WTC11 (cell line): Measurements from ENCODE around the gene CXCL14. TPM values are rescaled to one million over a fixed set of nuclear protein-coding genes. Genes with fewer than 3 reads are reported as not detected.

Source experiments
- ATAC-seq: fragments of 200-7000 bp; cut with Tn5 transposase; 2 replicates; pipeline ENCODE4 v1.10.0; 2021; ENCODE audit warnings: mild to moderate bottlenecking, moderate library complexity
- CTCF ChIA-PET: fragments of 300-600 bp; sonication (Branson Sonifier 250); formaldehyde crosslinking; loops from one replicate; lab custom pipeline; 2021; ENCODE audit warnings: antibody characterized with exemption; lab: Charles Lee
- POLR2A ChIA-PET: fragments of 350-600 bp; sonication (Branson Sonifier 250); formaldehyde crosslinking; loops from one replicate; lab custom pipeline; 2021; ENCODE audit warnings: antibody characterized with exemption; lab: Charles Lee
- DNase-seq: peaks from one replicate; pipeline ENCODE4 v3.0.0; 2021; ENCODE audit warnings: low spot score
- H3K27ac Mint-ChIP-seq: 2 replicates; pipeline ENCODE4 v1.8.0; 2021; ENCODE audit warnings: mixed read lengths
- H3K27me3 Mint-ChIP-seq: 2 replicates; pipeline ENCODE4 v1.8.0; 2021; ENCODE audit warnings: low read depth, mild to moderate bottlenecking, moderate library complexity, mixed read lengths
- H3K36me3 Mint-ChIP-seq: 2 replicates; pipeline ENCODE4 v1.8.0; 2021; ENCODE audit warnings: mixed read lengths
- H3K4me1 Mint-ChIP-seq: 2 replicates; pipeline ENCODE4 v1.8.0; 2022; ENCODE audit warnings: mixed read lengths
- H3K4me3 Mint-ChIP-seq: 2 replicates; pipeline ENCODE4 v1.8.0; 2021; ENCODE audit warnings: mild to moderate bottlenecking, moderate library complexity, mixed read lengths
- H3K9me3 Mint-ChIP-seq: 2 replicates; pipeline ENCODE4 v1.8.0; 2021; ENCODE audit warnings: mixed read lengths
- ESRRA ChIP-seq: sonication (generic); formaldehyde crosslinking; IDR thresholded peaks from 2 replicates; pipeline ENCODE4 v1.8.1; 2022; ENCODE audit warnings: mild to moderate bottlenecking, missing genetic modification reagents, borderline replicate concordance
- NFE2L1 ChIP-seq: sonication (generic); formaldehyde crosslinking; IDR thresholded peaks from 2 replicates; pipeline ENCODE4 v1.8.1; 2023; ENCODE audit warnings: missing genetic modification reagents
- RORB ChIP-seq: fragments of 250-450 bp; sonication (Bioruptor Pico); IDR thresholded peaks from 2 replicates; pipeline ENCODE4 v1.9.0; 2021; ENCODE audit warnings: mild to moderate bottlenecking
- ZBTB21 ChIP-seq: sonication (generic); formaldehyde crosslinking; IDR thresholded peaks from 2 replicates; pipeline ENCODE4 v1.8.1; 2023; ENCODE audit warnings: mild to moderate bottlenecking, missing genetic modification reagents, borderline replicate concordance
- ZNF263 ChIP-seq: sonication (generic); formaldehyde crosslinking; IDR thresholded peaks from 2 replicates; pipeline ENCODE4 v1.8.1; 2022; ENCODE audit warnings: low read depth, mild to moderate bottlenecking, moderate library complexity, missing genetic modification reagents
- total RNA-seq: library from RNA; stranded (reverse); gene quantifications from 3 replicates; pipeline ENCODE4 v1.2.3, GENCODE V29; 2021
- TF ChIP-seq, protein P1 (sequence below): sonication (generic); formaldehyde crosslinking; IDR thresholded peaks from 2 replicates; pipeline ENCODE4 v1.8.1; 2023; ENCODE audit warnings: mild to moderate bottlenecking, missing genetic modification reagents
- TF ChIP-seq, protein P2 (sequence below): sonication (generic); formaldehyde crosslinking; IDR thresholded peaks from 2 replicates; pipeline ENCODE4 v1.8.1; 2022; ENCODE audit warnings: mild to moderate bottlenecking, moderate library complexity, missing genetic modification reagents
- TF ChIP-seq, protein P3 (sequence below): fragments of 250-450 bp; sonication (Bioruptor Pico); IDR thresholded peaks from 2 replicates; pipeline ENCODE4 v2.1.2; 2022; ENCODE audit warnings: mild to moderate bottlenecking, moderate library complexity
- TF ChIP-seq, protein P4 (sequence below): sonication (generic); formaldehyde crosslinking; IDR thresholded peaks from 2 replicates; pipeline ENCODE4 v1.8.1; 2023; ENCODE audit warnings: mild to moderate bottlenecking, missing genetic modification reagents, borderline replicate concordance
- TF ChIP-seq, protein P5 (sequence below): sonication (generic); formaldehyde crosslinking; IDR thresholded peaks from 2 replicates; pipeline ENCODE4 v1.8.1; 2022; ENCODE audit warnings: missing genetic modification reagents, borderline replicate concordance
- TF ChIP-seq, protein P6 (sequence below): sonication (generic); formaldehyde crosslinking; IDR thresholded peaks from 2 replicates; pipeline ENCODE4 v1.8.1; 2023; ENCODE audit warnings: mild to moderate bottlenecking, missing genetic modification reagents, moderate library complexity
- TF ChIP-seq, protein P7 (sequence below): fragments of 250-450 bp; sonication (Bioruptor Pico); IDR thresholded peaks from 2 replicates; pipeline ENCODE4 v1.9.0; 2021; ENCODE audit warnings: mild to moderate bottlenecking
- TF ChIP-seq, protein P8 (sequence below): sonication (generic); formaldehyde crosslinking; IDR thresholded peaks from 2 replicates; pipeline ENCODE4 v1.8.0; 2022; ENCODE audit warnings: missing genetic modification reagents

CXCL14 gene
- total RNA-seq, 1 experiment from 2014 or later, result 0.87 TPM

DNA sequence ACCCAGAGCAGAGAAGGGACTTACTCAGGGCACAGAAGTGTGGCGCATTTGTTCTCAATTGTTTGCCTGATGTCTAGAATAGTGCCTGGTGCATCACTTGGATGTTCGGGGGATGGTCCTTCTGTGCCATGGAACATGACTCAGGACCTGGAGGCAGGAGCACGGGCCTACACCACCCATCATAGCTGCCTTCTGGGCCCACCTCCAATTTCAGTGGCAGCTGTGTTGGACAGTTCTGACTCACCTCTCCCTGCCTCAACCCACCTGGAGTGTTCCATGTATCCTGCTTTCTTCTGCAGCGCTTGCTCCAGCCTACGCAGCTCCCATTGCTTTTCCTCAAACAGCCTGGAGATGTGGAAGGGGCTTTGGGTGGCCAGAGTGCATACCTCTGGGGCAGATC, 12.5 kb upstream of the CXCL14 start (continued):
- TF ChIP-seq, protein P1, sequence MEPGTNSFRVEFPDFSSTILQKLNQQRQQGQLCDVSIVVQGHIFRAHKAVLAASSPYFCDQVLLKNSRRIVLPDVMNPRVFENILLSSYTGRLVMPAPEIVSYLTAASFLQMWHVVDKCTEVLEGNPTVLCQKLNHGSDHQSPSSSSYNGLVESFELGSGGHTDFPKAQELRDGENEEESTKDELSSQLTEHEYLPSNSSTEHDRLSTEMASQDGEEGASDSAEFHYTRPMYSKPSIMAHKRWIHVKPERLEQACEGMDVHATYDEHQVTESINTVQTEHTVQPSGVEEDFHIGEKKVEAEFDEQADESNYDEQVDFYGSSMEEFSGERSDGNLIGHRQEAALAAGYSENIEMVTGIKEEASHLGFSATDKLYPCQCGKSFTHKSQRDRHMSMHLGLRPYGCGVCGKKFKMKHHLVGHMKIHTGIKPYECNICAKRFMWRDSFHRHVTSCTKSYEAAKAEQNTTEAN (CRISPR knock-in tag), result no peak

DNA sequence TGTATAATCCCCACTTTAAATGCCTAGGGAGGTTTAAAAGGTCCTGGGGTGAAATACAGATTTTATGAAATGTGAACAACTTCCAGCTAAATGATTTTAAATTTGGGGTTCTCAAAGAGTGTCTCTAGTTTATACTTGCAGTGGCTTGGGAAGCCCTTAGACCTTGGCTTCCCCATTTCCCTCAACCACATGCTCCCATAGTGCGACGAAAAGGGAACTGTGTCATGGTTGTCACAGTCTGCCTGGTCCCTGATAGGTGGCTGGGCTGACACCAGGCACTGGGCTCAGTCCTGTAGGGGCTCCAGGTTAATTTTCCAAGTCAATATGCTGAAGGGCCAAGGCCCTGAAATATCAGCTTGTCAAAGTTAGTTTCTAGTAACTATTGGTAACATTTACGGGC, 10.4 kb upstream of the CXCL14 start:
- H3K4me1 Mint-ChIP-seq, result no peaks in the 10 kb centered on the region

More for the DNA sequence above, 10.4 kb upstream of the CXCL14 start:
- DNase-seq (no peak), ATAC-seq (no peak)
- no peak overlapping the region for H3K4me3 Mint-ChIP-seq
- H3K36me3 Mint-ChIP-seq, result no peaks in the 10 kb centered on the region
- TF ChIP-seq, protein P2, sequence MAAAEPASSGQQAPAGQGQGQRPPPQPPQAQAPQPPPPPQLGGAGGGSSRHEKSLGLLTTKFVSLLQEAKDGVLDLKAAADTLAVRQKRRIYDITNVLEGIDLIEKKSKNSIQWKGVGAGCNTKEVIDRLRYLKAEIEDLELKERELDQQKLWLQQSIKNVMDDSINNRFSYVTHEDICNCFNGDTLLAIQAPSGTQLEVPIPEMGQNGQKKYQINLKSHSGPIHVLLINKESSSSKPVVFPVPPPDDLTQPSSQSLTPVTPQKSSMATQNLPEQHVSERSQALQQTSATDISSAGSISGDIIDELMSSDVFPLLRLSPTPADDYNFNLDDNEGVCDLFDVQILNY (CRISPR knock-in tag), result no peak
- TF ChIP-seq ZBTB21 (CRISPR knock-in tag), result no peak
- TF ChIP-seq NFE2L1, result no peak
- TF ChIP-seq, protein P3, sequence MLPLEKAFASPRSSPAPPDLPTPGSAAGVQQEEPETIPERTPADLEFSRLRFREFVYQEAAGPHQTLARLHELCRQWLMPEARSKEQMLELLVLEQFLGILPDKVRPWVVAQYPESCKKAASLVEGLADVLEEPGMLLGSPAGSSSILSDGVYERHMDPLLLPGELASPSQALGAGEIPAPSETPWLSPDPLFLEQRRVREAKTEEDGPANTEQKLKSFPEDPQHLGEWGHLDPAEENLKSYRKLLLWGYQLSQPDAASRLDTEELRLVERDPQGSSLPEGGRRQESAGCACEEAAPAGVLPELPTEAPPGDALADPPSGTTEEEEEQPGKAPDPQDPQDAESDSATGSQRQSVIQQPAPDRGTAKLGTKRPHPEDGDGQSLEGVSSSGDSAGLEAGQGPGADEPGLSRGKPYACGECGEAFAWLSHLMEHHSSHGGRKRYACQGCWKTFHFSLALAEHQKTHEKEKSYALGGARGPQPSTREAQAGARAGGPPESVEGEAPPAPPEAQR (CRISPR knock-in tag), result no peak
- TF ChIP-seq, protein P4, sequence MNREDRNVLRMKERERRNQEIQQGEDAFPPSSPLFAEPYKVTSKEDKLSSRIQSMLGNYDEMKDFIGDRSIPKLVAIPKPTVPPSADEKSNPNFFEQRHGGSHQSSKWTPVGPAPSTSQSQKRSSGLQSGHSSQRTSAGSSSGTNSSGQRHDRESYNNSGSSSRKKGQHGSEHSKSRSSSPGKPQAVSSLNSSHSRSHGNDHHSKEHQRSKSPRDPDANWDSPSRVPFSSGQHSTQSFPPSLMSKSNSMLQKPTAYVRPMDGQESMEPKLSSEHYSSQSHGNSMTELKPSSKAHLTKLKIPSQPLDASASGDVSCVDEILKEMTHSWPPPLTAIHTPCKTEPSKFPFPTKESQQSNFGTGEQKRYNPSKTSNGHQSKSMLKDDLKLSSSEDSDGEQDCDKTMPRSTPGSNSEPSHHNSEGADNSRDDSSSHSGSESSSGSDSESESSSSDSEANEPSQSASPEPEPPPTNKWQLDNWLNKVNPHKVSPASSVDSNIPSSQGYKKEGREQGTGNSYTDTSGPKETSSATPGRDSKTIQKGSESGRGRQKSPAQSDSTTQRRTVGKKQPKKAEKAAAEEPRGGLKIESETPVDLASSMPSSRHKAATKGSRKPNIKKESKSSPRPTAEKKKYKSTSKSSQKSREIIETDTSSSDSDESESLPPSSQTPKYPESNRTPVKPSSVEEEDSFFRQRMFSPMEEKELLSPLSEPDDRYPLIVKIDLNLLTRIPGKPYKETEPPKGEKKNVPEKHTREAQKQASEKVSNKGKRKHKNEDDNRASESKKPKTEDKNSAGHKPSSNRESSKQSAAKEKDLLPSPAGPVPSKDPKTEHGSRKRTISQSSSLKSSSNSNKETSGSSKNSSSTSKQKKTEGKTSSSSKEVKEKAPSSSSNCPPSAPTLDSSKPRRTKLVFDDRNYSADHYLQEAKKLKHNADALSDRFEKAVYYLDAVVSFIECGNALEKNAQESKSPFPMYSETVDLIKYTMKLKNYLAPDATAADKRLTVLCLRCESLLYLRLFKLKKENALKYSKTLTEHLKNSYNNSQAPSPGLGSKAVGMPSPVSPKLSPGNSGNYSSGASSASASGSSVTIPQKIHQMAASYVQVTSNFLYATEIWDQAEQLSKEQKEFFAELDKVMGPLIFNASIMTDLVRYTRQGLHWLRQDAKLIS (CRISPR knock-in tag), result no peak
- TF ChIP-seq ZNF263, result no peak
- TF ChIP-seq, protein P5, sequence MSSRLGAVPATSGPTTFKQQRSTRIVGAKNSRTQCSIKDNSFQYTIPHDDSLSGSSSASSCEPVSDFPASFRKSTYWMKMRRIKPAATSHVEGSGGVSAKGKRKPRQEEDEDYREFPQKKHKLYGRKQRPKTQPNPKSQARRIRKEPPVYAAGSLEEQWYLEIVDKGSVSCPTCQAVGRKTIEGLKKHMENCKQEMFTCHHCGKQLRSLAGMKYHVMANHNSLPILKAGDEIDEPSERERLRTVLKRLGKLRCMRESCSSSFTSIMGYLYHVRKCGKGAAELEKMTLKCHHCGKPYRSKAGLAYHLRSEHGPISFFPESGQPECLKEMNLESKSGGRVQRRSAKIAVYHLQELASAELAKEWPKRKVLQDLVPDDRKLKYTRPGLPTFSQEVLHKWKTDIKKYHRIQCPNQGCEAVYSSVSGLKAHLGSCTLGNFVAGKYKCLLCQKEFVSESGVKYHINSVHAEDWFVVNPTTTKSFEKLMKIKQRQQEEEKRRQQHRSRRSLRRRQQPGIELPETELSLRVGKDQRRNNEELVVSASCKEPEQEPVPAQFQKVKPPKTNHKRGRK (CRISPR knock-in tag), result no peak
- no peak for TF ChIP-seq RORB (CRISPR knock-in tag)
- TF ChIP-seq, protein P6, sequence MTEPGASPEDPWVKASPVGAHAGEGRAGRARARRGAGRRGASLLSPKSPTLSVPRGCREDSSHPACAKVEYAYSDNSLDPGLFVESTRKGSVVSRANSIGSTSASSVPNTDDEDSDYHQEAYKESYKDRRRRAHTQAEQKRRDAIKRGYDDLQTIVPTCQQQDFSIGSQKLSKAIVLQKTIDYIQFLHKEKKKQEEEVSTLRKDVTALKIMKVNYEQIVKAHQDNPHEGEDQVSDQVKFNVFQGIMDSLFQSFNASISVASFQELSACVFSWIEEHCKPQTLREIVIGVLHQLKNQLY (CRISPR knock-in tag), result no peak
- TF ChIP-seq, protein P7, sequence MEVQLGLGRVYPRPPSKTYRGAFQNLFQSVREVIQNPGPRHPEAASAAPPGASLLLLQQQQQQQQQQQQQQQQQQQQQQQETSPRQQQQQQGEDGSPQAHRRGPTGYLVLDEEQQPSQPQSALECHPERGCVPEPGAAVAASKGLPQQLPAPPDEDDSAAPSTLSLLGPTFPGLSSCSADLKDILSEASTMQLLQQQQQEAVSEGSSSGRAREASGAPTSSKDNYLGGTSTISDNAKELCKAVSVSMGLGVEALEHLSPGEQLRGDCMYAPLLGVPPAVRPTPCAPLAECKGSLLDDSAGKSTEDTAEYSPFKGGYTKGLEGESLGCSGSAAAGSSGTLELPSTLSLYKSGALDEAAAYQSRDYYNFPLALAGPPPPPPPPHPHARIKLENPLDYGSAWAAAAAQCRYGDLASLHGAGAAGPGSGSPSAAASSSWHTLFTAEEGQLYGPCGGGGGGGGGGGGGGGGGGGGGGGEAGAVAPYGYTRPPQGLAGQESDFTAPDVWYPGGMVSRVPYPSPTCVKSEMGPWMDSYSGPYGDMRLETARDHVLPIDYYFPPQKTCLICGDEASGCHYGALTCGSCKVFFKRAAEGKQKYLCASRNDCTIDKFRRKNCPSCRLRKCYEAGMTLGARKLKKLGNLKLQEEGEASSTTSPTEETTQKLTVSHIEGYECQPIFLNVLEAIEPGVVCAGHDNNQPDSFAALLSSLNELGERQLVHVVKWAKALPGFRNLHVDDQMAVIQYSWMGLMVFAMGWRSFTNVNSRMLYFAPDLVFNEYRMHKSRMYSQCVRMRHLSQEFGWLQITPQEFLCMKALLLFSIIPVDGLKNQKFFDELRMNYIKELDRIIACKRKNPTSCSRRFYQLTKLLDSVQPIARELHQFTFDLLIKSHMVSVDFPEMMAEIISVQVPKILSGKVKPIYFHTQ, result no peak
- no peak for TF ChIP-seq ESRRA (CRISPR knock-in tag)
- TF ChIP-seq, protein P8, sequence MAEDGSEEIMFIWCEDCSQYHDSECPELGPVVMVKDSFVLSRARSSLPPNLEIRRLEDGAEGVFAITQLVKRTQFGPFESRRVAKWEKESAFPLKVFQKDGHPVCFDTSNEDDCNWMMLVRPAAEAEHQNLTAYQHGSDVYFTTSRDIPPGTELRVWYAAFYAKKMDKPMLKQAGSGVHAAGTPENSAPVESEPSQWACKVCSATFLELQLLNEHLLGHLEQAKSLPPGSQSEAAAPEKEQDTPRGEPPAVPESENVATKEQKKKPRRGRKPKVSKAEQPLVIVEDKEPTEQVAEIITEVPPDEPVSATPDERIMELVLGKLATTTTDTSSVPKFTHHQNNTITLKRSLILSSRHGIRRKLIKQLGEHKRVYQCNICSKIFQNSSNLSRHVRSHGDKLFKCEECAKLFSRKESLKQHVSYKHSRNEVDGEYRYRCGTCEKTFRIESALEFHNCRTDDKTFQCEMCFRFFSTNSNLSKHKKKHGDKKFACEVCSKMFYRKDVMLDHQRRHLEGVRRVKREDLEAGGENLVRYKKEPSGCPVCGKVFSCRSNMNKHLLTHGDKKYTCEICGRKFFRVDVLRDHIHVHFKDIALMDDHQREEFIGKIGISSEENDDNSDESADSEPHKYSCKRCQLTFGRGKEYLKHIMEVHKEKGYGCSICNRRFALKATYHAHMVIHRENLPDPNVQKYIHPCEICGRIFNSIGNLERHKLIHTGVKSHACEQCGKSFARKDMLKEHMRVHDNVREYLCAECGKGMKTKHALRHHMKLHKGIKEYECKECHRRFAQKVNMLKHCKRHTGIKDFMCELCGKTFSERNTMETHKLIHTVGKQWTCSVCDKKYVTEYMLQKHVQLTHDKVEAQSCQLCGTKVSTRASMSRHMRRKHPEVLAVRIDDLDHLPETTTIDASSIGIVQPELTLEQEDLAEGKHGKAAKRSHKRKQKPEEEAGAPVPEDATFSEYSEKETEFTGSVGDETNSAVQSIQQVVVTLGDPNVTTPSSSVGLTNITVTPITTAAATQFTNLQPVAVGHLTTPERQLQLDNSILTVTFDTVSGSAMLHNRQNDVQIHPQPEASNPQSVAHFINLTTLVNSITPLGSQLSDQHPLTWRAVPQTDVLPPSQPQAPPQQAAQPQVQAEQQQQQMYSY, result no peak
- H3K27ac Mint-ChIP-seq, result no peak overlapping the region
- H3K9me3 Mint-ChIP-seq, result no peaks in the 10 kb centered on the region
- POLR2A ChIA-PET, result no interaction called here
- CTCF ChIA-PET, result no interaction called here
- no peaks in the 10 kb centered on the region; the same call in none of the 2 replicates for H3K27me3 Mint-ChIP-seq
